NCI-H1417 (cell line): ENCODE data around the gene OR2AJ1.

Experiments used
- DNase-seq, 3 experiments: peaks; one replicate each; lab custom pipeline; 2025; lab: John Stamatoyannopoulos, UW

The OR2AJ1 gene

GRCh38 chr1:247961791-247962190 lies 37.1 kb downstream of the OR2AJ1 start:
- DNase-seq, result no peak

DNA sequence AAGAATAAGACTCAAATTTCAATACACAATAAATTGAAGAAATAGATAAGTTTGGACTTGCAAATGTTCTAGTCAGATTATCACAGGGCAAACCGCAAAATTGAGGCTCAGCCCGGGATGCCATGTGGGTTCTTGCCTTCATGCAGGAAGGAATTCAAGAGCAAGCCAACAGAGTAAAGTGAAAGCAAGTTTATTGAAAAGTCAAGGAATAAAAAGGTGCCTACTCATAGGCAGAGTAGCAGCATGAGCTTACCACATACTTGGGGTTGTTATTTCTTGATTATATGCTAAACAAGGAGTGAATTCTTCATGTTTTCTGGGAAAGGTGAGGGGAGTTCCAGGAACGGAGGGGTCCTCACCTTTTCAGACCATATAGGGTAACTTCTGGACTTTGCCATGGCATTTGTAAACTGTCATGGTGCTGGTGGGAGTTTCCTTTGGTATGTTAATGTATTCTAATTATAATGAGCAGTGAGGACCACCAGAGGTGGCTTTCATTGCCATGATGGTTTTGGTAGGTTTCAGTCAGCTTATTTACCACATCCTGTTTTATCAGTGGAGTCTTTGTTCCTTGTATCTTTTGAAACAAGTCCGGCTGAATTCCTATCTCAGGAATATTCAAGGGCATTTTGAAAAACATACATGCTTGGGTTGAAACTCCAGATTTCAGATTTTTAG lies 38.4 kb downstream of the OR2AJ1 start:
- DNase-seq, result no peak

GRCh38 chr1:247964933-247965332 lies 40.2 kb downstream of the OR2AJ1 start, which contains the start of gene OR2AK2:
Gene OR2AK2, plus strand, starts transcription at chr1:247965233. Its CDS starts 144 bp downstream, at chr1:247965377.
- DNase-seq, result no peak

- no peak for DNase-seq
Observed at GRCh38 chr1:247966532-247967204, 42.0 kb downstream of the OR2AJ1 start.
